Transverse colon (tissue), 4 donors: ENCODE measurements around the gene FAM149B1. TPM values are rescaled to one million over a fixed set of nuclear protein-coding genes. Genes with fewer than 3 reads are reported as not detected.

ENCODE experiments used
- DNase-seq: peaks from one replicate; pipeline ENCODE4 v3.0.0-alpha.2; 2019
- H3K27ac ChIP-seq, 4 donors: fragments of 200-600 bp; sonication (generic); 2 replicates each; pipeline ENCODE4 v1.5.1; 2016 to 2018; ENCODE audit warnings: inconsistent platforms in 4 of 4
- H3K27me3 ChIP-seq: fragments of 200-600 bp; sonication (generic); 2 replicates; pipeline ENCODE4 v1.5.1; 2017; ENCODE audit warnings: inconsistent platforms
- H3K36me3 ChIP-seq, 4 donors: fragments of 200-600 bp; sonication (generic); 2 replicates each; pipeline ENCODE4 v1.5.1; 2017 to 2019; ENCODE audit warnings: inconsistent platforms in 4 of 4
- H3K4me1 ChIP-seq, 4 donors: fragments of 200-600 bp; sonication (generic); 2 replicates each; pipeline ENCODE4 v1.5.1; 2017 to 2020; ENCODE audit warnings: inconsistent platforms in 4 of 4
- H3K4me3 ChIP-seq, 4 donors: fragments of 200-600 bp; sonication (generic); 1 replicate in 1 of 4; 2 replicates in 3 of 4; pipeline versions ENCODE4 v1.5.1 to v1.6.1; 2017 to 2019; ENCODE audit warnings: inconsistent platforms in 4 of 4
- H3K9me3 ChIP-seq, 2 donors: fragments of 200-600 bp; sonication (generic); 2 replicates each; pipeline ENCODE4 v1.5.1; 2017 to 2019; ENCODE audit warnings: inconsistent platforms in 2 of 2
- EP300 ChIP-seq: sonication (generic); formaldehyde crosslinking; IDR thresholded peaks from one replicate; pipeline ENCODE4 v1.6.1; 2017; ENCODE audit warnings: antibody characterized with exemption, low read depth
- POLR2A ChIP-seq: fragments of 450-650 bp; IDR thresholded peaks from one replicate; pipeline ENCODE4 v1.6.1; 2016; ENCODE audit warnings: antibody characterized with exemption, mild to moderate bottlenecking, moderate library complexity
- POLR2AphosphoS5 ChIP-seq, 3 donors: sonication (generic); formaldehyde crosslinking; IDR thresholded peaks; one replicate each; pipeline ENCODE4 v1.6.1; 2016; ENCODE audit warnings: antibody characterized with exemption in 3 of 3
- WGBS, 2 donors: methylation state at CpG; one replicate each; pipeline ENCODE4 v1.1.5; 2018; ENCODE audit warnings: low coverage in 1 of 2; 5-methylcytosine and 5-hydroxymethylcytosine counted together
- in situ Hi-C, 4 donors: fragments of 200-750 bp; cut with MboI; loops; one replicate each; pipeline versions ENCODE4 v1.15.0 to v1.15.1; 2017; ENCODE audit warnings: low sequenced_read_pairs in 3 of 4, low pct_ligation_motif_present in 1 of 4, low pct_unique_long_range_greater_than_20kb in 1 of 4
- intact Hi-C: fragments of 100-400 bp; cut with DNase I; formaldehyde crosslinking; loops from one replicate; pipeline ENCODE4 v1.15.1; 2023; ENCODE audit warnings: low total_unique reads
- total RNA-seq, 4 donors: library from RNA; depleted of rRNA; stranded (reverse); fragments of >200 nt; gene quantifications; one replicate each; pipeline ENCODE4 v1.1.0, GENCODE V29; 2016
- TF ChIP-seq, protein P1 (sequence below), 5 experiments: fragments of 200-600 bp in 3 of 5; fragments of 450-650 bp in 2 of 5; sonication (generic) in 3 of 5; IDR thresholded peaks; 1 replicate in 2 of 5; 2 replicates in 3 of 5; pipeline ENCODE4 v1.5.1; 2016 to 2017; ENCODE audit warnings: antibody characterized with exemption in 5 of 5, inconsistent platforms in 3 of 5, mild to moderate bottlenecking in 2 of 5, moderate library complexity in 1 of 5

The FAM149B1 gene
- total RNA-seq, 4 donors from 2014 or later: 9.7 to 32.0 (median 17.3) TPM

DNA sequence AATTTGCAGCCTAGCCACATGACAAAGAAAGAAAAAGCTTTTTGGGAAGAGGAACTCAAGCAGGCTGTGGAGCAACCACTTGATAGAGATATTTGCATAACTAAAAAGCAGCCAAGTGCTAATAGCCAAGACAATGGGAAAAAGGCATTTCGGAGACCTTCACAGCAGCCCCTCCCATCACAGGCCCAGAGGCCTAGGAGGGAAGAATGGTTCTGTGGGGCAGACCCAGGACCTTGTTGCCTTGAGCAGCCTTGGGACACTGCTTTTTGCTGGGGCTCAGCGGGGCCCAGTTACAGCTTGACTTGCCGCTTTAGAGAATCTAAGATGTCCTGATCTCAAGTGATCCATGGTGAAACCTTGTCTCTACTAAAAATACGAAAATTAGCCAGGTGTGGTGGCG lies 38.5 kb downstream of the FAM149B1 start:
- in situ Hi-C loops: no loop called here

GRCh38 chr10:73207883-73208282 lies 40.0 kb downstream of the FAM149B1 start:
- H3K36me3 ChIP-seq: peaks cover 0 to 8% (median 0%) of the 10 kb centered on the region in 4 donors
- intact Hi-C loops: no loop called here
- DNase-seq: no peak
- H3K27me3 ChIP-seq: no peaks in the 10 kb centered on the region
- WGBS, 2 donors: 82 to 88% methylated on average over 2 of the region's 2 CpGs
- H3K4me1 ChIP-seq: no peaks in the 10 kb centered on the region
- in situ Hi-C loops: no loop called here
- no peaks in the 10 kb centered on the region for H3K9me3 ChIP-seq
- TF ChIP-seq EP300 (no peak), POLR2AphosphoS5 (IDR thresholded peaks at IDR 0.05) (no peak), POLR2A (no peak)
- TF ChIP-seq, protein P1, sequence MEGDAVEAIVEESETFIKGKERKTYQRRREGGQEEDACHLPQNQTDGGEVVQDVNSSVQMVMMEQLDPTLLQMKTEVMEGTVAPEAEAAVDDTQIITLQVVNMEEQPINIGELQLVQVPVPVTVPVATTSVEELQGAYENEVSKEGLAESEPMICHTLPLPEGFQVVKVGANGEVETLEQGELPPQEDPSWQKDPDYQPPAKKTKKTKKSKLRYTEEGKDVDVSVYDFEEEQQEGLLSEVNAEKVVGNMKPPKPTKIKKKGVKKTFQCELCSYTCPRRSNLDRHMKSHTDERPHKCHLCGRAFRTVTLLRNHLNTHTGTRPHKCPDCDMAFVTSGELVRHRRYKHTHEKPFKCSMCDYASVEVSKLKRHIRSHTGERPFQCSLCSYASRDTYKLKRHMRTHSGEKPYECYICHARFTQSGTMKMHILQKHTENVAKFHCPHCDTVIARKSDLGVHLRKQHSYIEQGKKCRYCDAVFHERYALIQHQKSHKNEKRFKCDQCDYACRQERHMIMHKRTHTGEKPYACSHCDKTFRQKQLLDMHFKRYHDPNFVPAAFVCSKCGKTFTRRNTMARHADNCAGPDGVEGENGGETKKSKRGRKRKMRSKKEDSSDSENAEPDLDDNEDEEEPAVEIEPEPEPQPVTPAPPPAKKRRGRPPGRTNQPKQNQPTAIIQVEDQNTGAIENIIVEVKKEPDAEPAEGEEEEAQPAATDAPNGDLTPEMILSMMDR (IDR thresholded peaks at IDR 0.05): no peak
- H3K27ac ChIP-seq: no peak overlapping the region
- no peak overlapping the region for H3K4me3 ChIP-seq

More for the DNA sequence above, 38.5 kb downstream of the FAM149B1 start:
- H3K27me3 ChIP-seq: no peaks in the 10 kb centered on the region
- no peaks in the 10 kb centered on the region for H3K9me3 ChIP-seq
- TF ChIP-seq POLR2A: no peak
- TF ChIP-seq, protein P1 (IDR thresholded peaks at IDR 0.05): no peak
- TF ChIP-seq POLR2AphosphoS5 (IDR thresholded peaks at IDR 0.05): no peak
- TF ChIP-seq EP300: no peak
- DNase-seq: no peak
- H3K27ac ChIP-seq: no peak overlapping the region
- intact Hi-C loops: no loop called here
- no peaks in the 10 kb centered on the region for H3K4me1 ChIP-seq
- H3K4me3 ChIP-seq: no peak overlapping the region
- WGBS, 2 donors: 98 to 100% methylated on average over 5 of the region's 5 CpGs
- H3K36me3 ChIP-seq: peaks cover 0 to 8% (median 0%) of the 10 kb centered on the region in 4 donors

- intact Hi-C loops: no loop called here
- in situ Hi-C loops: no loop called here
- Histone ChIP-seq H3K27ac (no peak overlapping the region), H3K4me1 (no peaks in the 10 kb centered on the region), H3K9me3 (no peaks in the 10 kb centered on the region), H3K36me3 (peaks cover 0 to 11% (median 0%) of the 10 kb centered on the region in 4 donors), H3K27me3 (no peaks in the 10 kb centered on the region), H3K4me3 (no peak overlapping the region)
- WGBS, 2 donors: 72% methylated on average over 1 of the region's 1 CpG; no CpG with 5 or more reads in 1 of the 2 donors
- TF ChIP-seq, protein P1 (IDR thresholded peaks at IDR 0.05): no peak
- TF ChIP-seq POLR2AphosphoS5 (IDR thresholded peaks at IDR 0.05) (no peak), POLR2A (no peak), EP300 (no peak)
- DNase-seq: no peak
Measured at GRCh38 chr10:73209705-73210104, 41.8 kb downstream of the FAM149B1 start.

DNA sequence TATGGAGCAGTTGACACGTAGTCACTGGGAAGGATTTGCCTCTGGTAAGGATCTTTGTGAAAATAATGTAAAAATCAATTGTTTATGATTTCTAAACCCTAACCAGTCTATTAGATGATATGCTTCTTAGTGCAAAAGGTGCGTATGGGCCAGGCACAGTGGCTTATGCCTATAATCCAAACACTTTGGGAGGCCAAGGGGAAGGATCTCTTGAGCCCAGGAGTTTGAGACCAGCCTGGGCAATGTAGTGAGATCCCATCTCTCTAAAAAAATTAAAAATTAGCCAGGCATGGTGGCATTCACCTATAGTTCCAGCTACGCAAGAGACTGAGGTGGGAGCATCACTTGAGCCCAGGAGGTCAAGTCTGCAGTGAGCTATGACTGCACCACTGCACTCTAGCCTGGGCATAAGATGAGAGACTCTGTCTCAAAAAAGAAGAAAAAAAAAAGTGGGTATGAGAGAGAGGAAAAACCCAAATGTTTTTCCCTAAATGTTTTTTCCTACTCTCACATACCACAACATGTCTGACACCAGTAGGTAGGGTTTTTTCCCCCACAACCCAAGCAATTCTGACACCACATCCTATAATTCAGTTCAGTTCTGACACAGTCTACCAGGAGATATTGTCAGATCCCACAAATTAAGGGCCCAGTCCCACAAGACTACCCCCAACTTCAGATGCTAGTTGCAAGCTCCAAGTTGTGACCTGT lies 42.6 kb downstream of the FAM149B1 start:
- in situ Hi-C loops (no loop called here), intact Hi-C loops (no loop called here)
- DNase-seq: no peak
- WGBS, 2 donors: 96 to 100% methylated on average over 2 to 3 of the region's 3 CpGs
- TF ChIP-seq, protein P1 (IDR thresholded peaks at IDR 0.05): no peak
- TF ChIP-seq EP300 (no peak), POLR2AphosphoS5 (IDR thresholded peaks at IDR 0.05) (no peak), POLR2A (no peak)
- H3K27me3 ChIP-seq: no peaks in the 10 kb centered on the region
- H3K9me3 ChIP-seq: no peaks in the 10 kb centered on the region
- H3K4me3 ChIP-seq: no peak overlapping the region
- no peak overlapping the region for H3K27ac ChIP-seq
- peaks cover 0 to 11% (median 0%) of the 10 kb centered on the region in 4 donors for H3K36me3 ChIP-seq
- no peaks in the 10 kb centered on the region for H3K4me1 ChIP-seq
